Ramos (cell line): ENCODE measurements around the gene CBX4.

Experiments
- in situ Hi-C: fragments of 300-500 bp; cut with MboI; formaldehyde crosslinking; loops from one replicate; pipeline ENCODE4 v1.14.3; 2022; ENCODE audit warnings: low sequenced_read_pairs; ENCODE audit not compliant: unreplicated experiment

CBX4 gene

DNA sequence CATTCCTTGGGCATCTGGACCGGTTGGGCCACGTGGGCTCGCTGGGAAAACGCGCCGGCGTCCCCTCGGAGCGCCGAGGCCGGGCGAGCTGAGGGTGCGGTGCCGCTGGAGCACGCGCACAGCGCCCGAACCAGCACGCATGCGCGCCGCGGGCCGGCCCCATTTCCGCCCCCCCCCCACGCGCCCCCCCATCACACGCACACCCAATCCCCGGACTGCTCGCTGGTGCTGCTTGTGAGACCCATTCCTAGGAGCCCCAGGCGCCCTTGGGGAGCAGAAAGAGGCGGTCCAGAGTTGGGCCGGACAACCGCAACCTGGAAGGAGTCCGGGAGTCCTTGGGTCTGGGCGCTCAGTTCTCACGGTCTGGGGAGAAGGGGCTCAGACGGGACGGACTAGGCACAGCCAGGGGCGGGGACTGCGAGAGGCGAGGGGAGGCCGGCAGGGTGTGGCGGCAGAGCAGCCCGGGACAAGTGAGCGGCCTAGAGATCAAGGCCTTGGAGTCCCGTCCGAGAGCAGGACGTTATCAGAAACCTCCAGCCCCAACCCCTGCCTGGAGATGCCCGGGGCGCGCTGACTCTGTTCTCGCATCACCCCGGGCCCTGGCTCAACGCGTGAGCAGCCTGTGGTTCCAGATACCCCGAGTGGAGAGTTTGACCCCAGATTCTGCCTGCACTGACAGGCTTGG, 36.4 kb downstream of the CBX4 start:
- in situ Hi-C loops = no loop called here

DNA sequence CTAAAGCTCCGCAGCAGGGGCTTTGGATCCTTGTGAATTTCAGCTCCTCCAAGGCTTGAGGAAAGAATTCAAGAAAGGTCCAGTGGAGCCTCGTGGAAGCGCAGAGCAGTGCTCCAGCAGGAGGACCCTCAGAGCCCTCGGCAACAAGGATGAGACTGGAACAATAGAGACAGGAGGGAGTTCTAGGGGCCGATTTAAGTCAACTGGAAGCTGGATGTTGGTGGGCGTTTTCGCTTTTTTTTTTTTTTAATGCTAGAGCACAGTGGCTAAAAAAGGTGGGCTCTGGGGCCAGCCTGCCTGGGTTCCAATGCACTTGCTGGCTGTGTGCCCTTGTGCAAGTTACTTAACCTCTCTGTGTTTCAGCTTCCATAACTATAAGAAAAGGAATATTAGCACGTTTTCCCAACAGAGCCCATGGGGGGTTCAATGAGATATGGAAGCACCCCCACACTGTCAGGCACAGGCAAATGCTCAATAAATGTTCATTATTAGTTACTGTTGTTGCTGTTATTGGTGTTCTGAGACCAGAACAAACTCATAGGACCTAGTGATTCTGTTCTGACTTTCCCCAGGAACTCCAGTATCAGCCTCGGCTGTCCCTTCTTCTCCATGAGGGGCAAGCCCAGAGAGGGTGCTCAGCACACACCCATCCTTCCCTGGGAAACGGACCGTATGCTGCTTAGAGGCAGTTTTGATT, 37.1 kb downstream of the CBX4 start:
- in situ Hi-C loops = no loop called here

DNA sequence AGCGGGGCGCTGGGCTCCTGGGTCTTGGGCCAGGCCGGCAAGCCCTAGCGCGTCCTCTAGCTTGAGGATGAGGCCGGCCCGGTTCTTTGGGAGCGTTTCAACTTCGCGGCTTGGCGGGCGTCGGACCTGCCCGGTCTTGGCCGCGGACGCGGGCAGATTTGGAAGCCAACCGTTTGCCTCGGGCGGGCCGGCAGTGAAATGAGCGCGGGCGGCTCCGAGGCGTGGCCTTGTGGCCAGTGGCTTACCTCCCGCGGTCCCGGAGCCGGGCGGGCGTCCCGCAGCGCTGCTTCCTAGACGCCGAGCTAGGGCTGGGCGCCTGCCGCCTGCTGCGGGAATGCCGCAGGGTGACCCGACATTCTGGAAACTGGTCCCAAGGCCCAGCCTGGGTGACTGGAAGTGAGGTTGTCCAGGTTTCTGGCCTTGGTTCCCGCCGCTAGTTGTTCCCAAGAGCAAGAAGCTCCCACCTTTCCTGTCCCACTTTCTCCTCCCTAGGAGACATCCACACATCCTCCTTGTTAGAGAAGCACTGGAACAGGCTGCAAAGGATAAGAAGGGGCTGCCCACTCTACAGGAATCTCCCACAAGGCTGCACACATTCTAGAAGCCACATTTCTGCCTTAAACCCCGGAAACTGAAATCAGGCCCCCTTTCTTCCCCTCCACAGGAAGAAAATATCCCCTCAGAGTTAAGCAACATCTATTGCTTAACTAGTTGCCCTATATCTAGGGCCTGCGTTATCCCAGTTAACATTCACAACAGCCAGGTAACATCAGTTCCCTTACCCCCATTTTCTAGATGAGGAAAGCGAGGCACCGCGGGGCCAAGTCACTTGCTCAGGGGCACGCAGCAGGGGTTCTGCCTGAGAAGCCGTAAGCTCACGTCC, 37.8 kb downstream of the CBX4 start:
- in situ Hi-C loops = no loop called here

DNA sequence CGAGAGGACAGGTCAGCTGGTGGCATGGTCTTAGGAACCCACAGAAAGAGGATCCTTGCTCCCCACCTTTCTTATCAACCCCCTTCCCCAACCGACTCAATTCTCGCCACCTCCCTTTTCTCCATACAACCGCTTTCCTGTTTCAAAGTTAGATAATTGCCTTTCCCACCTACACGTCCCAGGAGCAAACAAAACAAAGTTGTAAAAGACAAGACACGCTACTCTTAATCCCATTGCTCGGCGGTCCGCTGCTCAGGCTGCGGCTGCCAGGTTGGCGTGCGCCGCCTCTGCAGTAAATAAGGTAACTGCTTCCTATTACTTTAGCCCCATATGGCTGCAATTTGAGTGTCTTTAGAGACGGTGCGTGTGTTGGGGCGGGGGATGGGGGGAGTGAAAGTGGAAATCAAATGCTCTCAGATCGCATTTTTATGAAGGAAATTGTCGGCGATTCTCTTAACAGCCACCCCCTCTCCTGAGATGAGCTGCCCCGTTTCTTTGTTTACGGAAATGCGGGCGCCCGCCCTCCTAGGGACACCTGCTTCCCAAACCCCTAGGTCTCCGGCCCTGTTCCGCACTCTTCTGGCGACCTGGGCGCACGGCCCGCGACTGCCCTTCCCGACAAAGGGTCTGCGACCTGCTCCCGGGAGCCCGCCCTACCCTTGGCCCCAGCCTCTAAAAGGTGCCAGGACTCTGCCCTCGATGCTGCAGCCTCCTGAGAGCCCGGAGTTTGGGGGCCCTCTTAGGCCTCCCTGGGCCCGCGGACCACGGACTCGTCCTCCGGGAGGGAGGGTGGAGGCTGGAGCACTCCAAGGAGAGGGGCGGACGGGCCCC, 38.7 kb downstream of the CBX4 start:
- in situ Hi-C loops = no loop called here

DNA sequence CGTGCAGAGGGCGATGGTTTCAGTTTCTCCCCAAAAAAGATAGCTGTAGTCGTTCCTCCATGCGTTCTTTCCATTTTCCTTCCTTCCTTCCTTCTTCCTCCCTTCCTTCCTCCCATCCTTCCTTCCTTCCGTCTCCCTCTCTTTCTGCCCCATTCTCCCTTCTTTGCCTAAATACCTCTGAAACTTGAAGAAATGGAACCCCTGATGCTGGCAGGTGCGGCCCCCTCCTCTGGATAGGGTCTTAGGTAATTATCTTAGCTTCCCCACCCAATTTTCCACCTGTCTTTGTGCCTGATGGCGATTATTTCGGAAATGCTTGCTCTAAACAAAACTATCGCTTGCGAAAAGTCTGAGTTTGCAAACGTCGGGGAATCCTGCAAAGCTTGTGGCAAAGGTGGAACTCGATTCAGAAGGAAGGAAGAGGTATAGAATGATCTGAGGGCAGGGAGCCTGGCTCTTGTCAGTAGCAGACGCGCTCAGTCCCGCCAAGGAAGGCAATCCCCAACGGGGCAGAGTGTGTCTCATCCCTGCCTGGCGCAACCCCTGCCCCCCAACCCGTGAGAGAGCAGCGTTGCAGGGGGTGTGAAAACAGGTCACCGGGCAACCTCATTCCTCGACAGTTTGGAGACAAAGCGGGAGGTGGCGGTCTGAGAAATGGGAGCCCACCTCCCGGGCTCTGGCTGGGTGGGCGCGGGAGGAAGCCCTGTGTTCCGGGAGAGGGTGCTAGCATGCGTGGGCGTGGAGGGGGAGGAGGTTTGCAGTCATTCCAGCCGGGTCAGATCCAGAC, 39.5 kb downstream of the CBX4 start:
- in situ Hi-C loops = no loop called here

DNA sequence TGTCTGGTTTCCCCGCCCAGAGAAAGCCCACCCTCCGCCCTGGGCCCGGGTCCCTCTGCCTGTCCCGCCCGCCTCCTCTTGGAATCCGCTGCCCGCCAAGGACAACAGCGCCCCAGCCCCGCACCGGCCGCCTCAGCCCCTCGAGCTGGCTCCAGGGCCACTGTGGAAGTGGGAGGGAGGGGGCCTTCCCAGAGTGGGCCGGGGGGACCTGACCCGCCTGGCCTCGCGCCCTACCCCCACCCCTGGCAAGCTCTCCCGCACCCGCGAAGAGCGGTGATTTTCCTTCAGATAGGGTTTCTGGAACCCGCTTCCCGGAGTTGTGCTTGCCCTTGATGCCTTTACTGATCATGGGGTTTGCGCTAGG, 40.1 kb downstream of the CBX4 start:
- in situ Hi-C loops = no loop called here

DNA sequence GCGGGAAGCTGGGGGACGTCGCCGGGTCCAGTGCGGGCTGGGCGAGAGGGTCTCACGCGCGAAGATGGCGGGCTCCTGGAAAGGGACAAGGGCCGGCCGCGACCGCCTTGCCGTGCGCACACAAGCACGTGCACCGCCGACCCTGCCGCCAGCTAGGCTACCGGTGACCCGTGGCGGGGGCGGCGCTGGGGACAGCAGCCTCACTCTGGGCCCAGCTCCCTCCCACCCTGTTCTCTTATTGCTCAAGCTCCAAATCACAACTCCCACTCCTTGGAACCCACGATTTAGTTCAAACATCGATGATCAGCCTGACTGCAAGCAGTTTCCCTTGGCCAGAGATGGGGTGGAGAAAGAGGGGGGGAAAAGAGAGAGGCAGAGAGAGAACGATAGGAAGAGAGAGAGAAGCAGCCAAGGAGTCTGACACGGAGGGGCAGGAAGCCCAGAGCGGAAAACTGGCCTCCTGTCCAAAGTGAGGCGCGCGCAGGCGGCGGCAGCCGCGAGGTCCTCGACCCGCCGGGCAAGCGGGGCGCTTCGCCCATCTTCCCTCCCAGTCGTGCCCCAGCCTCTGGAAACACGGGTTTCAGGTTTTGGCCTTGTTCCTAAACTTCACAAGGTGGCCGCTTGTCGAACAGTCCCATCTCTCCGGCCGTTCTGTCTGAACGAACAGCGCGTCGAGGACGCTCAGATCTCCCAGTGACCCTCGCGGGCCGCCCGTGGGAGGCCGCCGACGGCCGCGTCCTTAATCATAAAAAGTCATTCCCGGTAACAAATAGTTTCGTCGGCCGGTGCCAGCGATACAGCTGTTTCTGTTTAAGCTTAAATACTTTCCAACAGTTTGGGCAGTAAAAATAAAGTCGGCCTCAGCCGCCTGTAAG, 40.7 kb downstream of the CBX4 start:
- in situ Hi-C loops = no loop called here

DNA sequence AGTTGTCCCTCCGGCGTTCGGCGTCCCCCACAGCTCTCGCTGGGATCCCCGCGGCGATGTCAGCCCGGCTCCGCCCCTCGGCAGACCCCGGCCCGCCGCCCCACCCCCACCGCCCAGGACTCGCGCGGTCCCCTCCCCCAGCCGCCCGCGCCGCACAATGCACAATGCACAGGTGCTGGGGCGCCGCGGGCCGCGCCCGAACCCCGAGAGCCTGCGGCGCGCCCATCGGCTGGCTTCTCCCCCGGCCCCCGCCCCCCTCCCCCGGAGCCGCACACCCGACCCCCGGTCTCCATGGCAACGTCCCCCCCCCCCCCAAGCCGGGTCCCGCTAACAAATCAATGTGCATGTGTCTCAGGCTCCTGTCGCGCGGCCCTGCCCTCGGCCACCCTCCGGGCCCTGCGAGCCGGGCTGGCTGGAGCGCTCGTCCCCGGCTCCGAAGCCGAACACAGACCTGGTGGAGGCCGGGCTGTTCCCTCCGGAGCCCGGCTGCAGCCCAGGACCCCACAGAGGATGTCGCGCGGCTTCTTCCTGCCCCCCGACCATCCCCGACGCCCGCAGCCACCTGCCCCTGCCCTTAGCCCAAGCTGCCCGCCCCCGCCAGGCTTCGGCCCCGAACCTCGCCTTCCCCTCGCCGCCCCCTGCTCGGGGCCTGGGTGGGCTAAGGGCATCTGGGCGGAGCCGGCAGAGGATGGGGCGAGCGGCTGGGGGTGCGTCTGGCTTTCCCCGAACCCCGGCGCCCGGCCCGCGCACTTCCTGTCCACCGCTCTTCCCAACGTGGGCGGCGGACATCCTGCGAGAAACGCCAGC, 41.5 kb downstream of the CBX4 start:
- in situ Hi-C loops = no loop called here

DNA sequence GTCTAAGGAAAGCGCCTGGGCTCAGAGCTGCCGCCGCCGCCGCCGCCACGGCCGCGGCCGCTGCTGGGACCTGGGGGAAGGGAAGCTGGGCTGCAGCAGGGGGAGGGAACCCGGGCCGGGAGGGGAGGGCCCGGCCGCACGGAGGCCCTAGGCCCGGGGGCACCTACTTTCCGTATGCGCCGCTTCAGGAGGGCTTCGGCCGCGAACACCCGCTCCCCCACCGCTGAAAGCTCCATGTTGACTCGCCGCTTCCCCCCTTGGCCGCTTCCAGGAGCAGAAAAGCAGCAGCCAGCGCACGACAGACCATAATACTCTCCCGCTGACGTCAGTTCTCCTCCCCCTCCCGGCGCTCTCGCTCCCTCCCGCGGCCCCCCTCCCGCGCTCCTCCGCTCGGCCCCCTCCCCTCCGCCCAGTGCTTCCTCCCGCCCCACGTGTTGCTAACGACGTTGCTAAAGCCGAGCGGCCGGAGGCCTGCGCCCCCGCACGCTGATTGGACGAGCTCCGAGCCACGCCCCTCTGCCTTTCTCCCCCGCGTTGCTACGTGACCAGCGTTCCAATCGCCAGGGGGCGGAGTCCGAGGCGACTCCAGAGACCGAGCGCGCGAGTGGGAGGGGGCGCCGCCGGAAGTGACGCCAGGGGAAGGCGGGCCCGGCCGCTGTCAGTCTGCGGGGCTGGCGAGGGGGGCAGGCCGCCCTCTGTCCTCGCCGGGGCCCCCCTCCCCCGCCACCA, 42.3 kb downstream of the CBX4 start, which contains the start of gene CBX8:
TSS of gene CBX8 (minus strand) at position 315 of the 729 bp plus-strand sequence. CDS start at position 236, 79 bp downstream.
- in situ Hi-C loops = no loop called here

DNA sequence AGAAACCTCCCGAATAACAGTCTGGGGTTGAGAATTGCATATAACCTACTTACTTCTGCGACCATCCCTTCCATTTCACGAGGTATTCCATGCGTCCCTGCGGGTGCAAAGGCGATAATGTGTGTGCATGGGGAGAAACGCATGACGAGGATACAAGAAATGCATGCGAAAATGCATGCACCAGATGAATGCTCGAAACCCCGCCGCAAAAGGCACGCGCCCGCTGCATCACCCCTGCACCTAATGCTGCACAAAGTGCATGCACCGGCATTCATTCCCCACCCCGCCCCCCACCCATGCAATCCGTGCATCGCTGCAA, 42.8 kb downstream of the CBX4 start:
- in situ Hi-C loops = no loop called here

DNA sequence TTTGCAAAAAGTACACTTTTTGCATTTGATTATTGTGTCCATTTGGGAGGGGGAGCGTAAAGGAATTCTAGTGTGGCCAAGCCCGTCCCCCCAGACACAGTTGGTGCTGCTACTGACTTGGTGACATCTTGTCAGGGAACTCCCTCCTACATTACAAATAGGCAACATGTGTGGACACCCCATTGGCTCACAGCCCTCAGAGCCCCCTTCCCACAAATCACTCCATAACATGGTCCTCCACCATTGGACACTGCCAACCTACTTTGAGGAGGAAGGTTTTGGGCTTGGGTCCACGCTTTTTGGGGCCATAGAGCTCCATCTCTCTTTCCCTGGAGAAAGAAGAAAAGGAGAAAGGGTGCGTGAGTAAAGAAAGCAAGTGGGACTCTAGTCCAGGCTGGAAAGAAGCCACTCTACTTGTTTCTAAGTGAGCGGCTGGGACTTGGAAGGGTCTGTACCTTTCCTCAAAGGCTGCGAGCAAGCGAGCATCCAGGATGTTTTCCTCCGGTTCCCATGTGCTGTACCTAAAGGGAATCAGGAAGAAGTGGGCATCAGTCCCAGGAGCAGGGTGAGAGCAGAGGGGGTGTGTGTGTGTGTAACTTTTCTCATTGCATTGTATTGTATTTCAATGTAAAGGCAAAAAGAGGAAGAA, 43.3 kb downstream of the CBX4 start:
- in situ Hi-C loops = no loop called here

DNA sequence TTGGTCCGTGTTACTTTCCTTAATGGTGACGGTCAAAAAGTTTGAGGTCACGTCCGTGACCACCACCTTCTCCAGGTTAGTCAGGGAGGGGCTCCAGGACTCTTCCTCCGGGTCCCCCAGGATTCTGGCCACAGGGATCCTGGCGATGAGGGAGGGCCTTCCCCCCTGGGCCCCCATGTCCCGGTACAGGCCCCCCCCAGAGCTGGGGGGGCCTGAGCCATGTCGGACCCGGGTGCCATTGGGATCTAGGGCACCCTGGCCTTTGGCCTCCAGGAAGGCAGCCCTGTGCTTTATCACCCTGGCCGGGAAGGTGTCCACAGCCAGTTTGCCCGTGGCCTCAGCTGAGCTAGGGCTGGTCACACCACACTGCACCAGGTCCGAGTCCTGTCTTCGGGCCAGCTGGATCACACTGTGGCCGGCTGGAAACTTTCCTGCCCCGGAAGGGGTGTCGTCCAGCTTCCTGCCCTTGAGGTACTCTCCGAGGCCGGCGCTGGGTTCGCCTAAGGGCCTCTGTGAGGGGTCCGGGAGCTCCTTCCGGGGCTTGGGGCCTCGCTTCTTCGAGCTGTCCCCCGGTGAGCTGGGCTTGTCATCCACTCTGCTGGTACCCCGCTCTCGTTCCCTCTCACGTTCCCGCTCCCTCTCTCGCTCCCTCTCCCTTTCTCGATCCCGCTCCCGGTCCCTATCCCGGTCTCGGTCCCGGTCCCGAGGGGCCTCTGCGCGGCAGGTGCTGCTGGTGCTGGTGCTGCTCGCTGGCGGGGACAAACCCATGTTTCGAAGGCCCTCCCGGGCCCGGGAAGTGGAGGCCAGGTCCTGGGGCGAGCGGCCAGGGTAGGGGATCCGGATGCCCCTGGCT, 44.4 kb downstream of the CBX4 start:
- in situ Hi-C loops = no loop called here

DNA sequence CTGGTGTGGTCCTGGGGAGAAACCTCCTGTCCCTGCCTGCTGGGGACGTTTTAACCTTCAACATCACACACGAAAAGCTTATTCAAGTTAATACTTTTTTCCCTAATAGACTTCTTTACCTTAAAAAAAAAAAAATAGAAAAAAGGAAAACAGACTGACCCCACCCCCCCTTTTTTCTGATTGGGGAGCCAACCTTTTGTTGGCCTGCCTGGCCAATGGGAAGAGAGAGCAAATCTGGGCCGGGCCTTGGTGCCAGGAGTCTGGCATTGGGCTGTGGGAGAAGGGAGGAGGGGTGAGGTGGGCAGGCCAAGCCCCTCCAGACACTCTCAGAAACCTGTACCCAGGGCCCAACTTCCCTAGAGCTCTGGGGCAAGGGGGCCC, 45.3 kb downstream of the CBX4 start:
- in situ Hi-C loops = no loop called here

DNA sequence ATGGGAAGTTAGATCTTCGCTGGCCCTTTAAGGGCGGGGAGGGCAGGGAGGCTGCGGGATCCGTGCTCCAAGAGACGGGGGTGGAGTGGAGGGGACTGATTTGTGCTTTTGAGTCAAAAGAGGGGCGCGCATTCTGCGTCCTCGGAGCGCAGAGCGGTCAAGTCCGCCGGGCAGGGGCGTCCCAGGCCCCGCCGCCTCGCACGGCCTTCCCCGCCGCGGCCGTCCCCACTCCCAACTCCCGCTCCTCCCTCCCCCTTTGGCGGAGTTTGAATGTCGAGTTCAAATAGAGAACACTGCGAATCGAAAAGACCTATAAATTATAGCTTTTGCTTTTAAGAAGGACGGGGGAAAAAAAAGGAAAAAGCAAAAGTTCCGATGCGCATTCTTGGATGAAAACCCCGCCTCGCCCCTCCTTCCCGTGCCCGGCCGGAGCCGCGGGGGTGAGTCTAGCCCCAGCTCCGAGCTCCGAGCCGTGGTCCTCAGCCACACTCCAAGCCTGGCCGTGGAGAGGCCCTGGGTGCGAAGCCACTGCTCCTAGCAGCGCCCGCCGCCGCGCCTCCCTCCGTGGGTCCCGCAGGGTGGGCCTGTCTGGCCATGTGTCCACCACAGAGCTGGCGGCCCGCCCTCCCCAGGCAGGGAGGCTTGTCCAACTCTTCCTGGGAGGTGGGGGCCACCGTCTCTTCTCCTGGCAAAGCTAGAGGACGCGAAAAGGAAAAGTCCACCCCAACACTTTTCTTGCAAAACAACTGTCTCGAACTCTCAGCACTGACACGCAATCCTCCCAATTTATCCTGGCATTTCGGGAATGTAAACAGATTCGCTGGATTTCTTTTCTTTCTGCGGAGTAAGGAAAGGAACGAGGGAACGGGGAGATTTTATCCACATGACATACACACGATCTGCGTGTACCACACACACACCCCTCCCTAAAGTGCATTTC, 46.0 kb downstream of the CBX4 start:
- in situ Hi-C loops = no loop called here

DNA sequence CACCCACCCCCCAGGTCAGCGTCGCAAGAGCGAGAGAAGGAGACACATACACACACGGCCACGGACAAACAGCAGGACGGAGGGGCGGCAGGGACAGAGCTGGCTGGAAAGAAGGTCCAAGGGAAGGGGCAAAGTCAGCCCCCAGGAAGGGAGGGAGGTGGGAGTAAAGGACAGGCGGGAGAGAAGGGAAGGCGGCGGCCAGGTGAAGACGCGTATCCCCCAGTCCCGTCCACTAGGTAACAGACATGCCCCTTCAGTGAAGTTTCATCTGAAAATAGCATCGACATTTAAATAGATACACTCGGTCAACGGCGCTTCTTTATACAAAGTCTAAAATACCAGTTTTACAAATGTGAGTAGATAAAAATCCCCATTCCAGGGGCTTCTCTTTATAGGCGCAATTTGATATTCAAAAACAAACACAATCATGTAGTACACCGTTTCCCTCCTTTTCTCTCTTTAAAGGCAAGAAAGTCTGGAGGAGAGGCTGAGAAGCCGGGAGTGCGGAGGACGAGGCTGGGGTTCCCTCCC, 46.8 kb downstream of the CBX4 start:
- in situ Hi-C loops = no loop called here
